ENCODE measurements around the gene GNB1. TPM values are rescaled to one million over a fixed set of nuclear protein-coding genes. Genes with fewer than 3 reads are reported as not detected.
A peak's percentile ranks its signal among the peaks of the same experiment; 100 is the strongest.
"Not testable (repeated sequence)": the region's sequence is repeated elsewhere in the genome, so short reads cannot be mapped to it uniquely, and the experiment has no call there.

GNB1 gene
- total RNA-seq, 4 donors from 2014 or later, result 112 to 266 (median 236) TPM

DNA sequence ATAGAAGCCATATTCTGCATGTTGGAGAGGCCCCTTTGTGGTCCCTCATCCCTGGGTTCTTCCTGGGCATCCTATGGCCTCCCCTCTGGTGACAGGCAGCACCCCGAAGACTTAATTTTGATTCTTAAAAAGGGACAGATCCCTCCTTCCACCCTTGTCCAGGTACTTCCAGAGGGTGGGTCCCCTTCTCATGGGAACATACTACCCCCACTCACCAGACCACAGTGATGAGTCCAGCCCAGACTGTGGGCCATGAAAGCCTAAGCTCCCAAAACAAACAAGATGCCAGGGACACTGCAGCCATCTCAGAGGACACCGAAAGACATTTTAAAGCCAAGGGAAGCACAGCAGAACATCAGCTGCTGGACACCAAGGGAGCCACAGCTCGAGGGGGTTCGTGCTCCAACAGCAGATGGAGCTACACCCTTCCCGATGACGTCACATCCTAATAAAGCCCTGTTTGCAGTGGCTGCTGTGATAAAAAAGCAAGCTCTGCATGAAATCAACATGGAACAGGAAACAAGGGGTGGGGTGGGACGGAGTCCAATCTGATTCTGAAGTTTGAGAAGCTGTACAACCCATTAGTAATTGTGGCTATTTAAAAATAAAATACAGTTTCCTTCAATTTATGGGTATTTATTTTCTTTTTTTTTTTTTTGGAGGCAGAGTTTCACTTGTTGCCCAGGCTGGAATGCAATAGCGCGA, 32.4 kb downstream of the GNB1 start:
- H3K9me3 ChIP-seq, result no peaks in the 10 kb centered on the region
- H3K4me3 ChIP-seq, result no peak overlapping the region
- H3K27me3 ChIP-seq, result no peaks in the 10 kb centered on the region
- peak overlapping the region; percentile 46 to 80 (median 67) for H3K27ac ChIP-seq
- no peaks in the 10 kb centered on the region for H3K36me3 ChIP-seq
- H3K4me1 ChIP-seq, result peaks cover 5 to 76% (median 33%) of the 10 kb centered on the region in 4 donors
- peak in 3 of 6 experiments; percentile 40 to 55 (median 48) for TF ChIP-seq CTCF (IDR thresholded peaks at IDR 0.05)
- TF ChIP-seq POLR2A (IDR thresholded peaks at IDR 0.05), result no peak
- DNase-seq, result peak in 2 of 3 donors; percentile 63 to 87

DNA sequence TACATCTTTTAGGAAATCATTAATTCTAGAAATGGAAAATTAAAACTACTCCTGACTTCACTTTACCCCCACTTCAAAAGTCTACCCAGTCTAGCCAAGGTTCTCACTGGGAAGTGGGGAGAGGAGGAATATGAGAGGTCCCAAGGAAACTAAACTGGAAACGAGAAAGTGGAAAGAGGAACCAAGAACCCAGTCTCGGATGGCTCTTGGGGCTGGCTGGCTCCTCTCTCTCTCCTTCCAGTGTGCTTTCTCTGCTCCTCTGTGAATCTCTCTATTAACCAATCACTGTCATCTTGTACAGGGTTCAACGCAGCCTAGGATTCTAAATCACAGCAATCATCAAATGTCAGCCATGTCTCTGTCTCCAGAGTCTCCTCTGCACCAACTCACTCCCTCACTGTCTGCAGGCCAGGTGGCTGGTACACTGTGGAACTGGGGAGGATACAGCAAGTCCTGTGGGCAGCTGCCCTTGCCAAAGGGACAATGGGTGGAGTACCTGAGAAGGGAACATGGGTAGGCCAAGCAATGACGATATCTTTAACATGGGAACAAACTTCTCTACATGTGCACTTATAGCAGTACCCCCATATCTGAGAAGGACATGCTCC, 33.7 kb downstream of the GNB1 start:
- no peaks in the 10 kb centered on the region for H3K27me3 ChIP-seq
- no peaks in the 10 kb centered on the region for H3K9me3 ChIP-seq
- TF ChIP-seq CTCF (IDR thresholded peaks at IDR 0.05), result no peak
- no peak for TF ChIP-seq POLR2A (IDR thresholded peaks at IDR 0.05)
- no peaks in the 10 kb centered on the region for H3K36me3 ChIP-seq
- peaks cover 5 to 63% (median 25%) of the 10 kb centered on the region in 4 donors for H3K4me1 ChIP-seq
- peak overlapping the region in 3 of 4 donors; percentile 24 to 80 (median 78) for H3K27ac ChIP-seq
- H3K4me3 ChIP-seq, result no peak overlapping the region
- no peak for DNase-seq

DNA sequence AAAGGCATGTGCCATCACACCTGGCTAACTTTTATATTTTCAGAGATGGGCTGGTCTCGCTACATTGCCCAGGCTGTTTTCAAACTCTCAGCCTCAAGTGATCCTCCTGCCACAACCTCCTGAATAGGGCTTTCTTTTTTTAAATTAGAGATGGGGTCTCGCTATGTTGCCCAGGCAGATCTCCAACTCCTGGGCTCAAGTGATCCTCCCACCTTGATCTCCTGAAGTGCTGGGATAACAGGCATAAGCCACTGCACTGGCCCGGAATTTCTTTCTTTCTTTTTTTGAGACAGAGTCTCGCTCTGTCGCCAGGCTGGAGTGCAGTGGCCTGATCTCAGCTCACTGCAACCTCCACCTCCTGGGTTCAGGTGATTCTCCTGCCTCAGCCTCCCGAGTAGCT, 34.7 kb downstream of the GNB1 start:
- not testable (repeated sequence) for H3K4me3 ChIP-seq, H3K9me3 ChIP-seq, DNase-seq, H3K27ac ChIP-seq, H3K27me3 ChIP-seq, H3K36me3 ChIP-seq
- peaks cover 5 to 56% (median 21%) of the 10 kb centered on the region in 4 donors for H3K4me1 ChIP-seq

DNA sequence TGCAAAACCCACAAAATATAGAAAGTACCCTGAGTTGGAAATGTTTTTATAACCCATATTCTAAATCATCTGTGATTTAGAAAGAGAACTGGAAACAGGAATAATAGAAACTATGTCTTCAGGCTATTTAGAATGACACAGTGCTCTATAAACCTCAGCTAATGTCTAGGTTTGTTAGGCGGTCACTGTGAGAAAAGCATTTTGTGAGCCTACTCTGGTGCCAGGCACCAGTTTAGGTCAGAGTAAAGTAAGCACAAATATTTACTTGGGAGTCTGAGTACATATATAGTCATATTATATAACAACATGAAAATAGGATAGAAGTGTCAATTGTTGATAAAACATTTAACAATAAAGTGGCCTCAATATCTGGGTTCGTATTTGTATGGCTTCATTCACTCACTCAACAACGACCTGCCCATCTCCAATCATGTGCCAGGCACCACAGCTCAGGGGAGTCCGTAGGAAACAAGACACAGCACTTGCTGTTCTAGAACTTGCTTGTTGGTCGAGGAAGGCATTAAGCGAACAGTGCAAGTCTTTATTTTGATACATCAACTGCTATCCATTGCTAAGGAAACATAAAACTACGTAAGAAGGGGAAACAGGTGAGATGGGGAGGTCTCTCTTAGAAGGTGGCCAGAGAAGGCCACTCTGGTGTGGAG, 37.2 kb downstream of the GNB1 start:
- Histone ChIP-seq H3K4me1 (peaks cover 5 to 35% (median 16%) of the 10 kb centered on the region in 4 donors), H3K36me3 (no peaks in the 10 kb centered on the region), H3K27ac (no peak overlapping the region), H3K9me3 (no peaks in the 10 kb centered on the region), H3K4me3 (no peak overlapping the region), H3K27me3 (no peaks in the 10 kb centered on the region)
- TF ChIP-seq POLR2A (IDR thresholded peaks at IDR 0.05) (no peak), CTCF (IDR thresholded peaks at IDR 0.05) (no peak)
- no peak for DNase-seq

GRCh38 chr1:1852619-1853414, 38.1 kb downstream of the GNB1 start:
- no peaks in the 10 kb centered on the region for H3K36me3 ChIP-seq
- H3K4me3 ChIP-seq, result no peak overlapping the region
- no peaks in the 10 kb centered on the region for H3K9me3 ChIP-seq
- TF ChIP-seq POLR2A (IDR thresholded peaks at IDR 0.05), result no peak
- no peak for TF ChIP-seq CTCF (IDR thresholded peaks at IDR 0.05)
- H3K27me3 ChIP-seq, result no peaks in the 10 kb centered on the region
- H3K4me1 ChIP-seq, result peaks cover 0 to 29% (median 10%) of the 10 kb centered on the region in 4 donors
- DNase-seq, result no peak
- H3K27ac ChIP-seq, result no peak overlapping the region
